HG03095 (cell line): Measurements from ENCODE around the gene TSPOAP1.

ENCODE experiments used
- ATAC-seq: cut with Tn5 transposase; IDR thresholded peaks from one replicate; pipeline ENCODE4 v1.9.1; 2021; ENCODE audit warnings: moderate library complexity; ENCODE audit not compliant: unreplicated experiment

Gene TSPOAP1

GRCh38 chr17:58318065-58318481 is 10.5 kb downstream of the TSPOAP1 start:
- ATAC-seq: no peak

GRCh38 chr17:58317421-58318064 is 11.1 kb downstream of the TSPOAP1 start:
- ATAC-seq: no peak

GRCh38 chr17:58316260-58316960 is 12.2 kb downstream of the TSPOAP1 start:
- ATAC-seq: no peak

GRCh38 chr17:58315750-58316149 is 12.8 kb downstream of the TSPOAP1 start:
- no peak for ATAC-seq

- no peak for ATAC-seq
These were observed 13.3 kb downstream of the TSPOAP1 start for GRCh38 chr17:58315281-58315711.

GRCh38 chr17:58314706-58315015 is 13.9 kb downstream of the TSPOAP1 start:
- no peak for ATAC-seq

- ATAC-seq: no peak
These were observed 14.5 kb downstream of the TSPOAP1 start for GRCh38 chr17:58313815-58314705.

- no peak for ATAC-seq
These were observed 15.8 kb downstream of the TSPOAP1 start for GRCh38 chr17:58312829-58313228.

GRCh38 chr17:58312021-58312630 is 16.5 kb downstream of the TSPOAP1 start:
- ATAC-seq: no peak

GRCh38 chr17:58311429-58311894 is 17.1 kb downstream of the TSPOAP1 start:
- no peak for ATAC-seq

- ATAC-seq: no peak
These were observed 17.8 kb downstream of the TSPOAP1 start for GRCh38 chr17:58310511-58311428.

- ATAC-seq: no peak
These were observed 18.7 kb downstream of the TSPOAP1 start for GRCh38 chr17:58309918-58310259.

GRCh38 chr17:58308985-58309917 is 19.3 kb downstream of the TSPOAP1 start:
- ATAC-seq: no peak

- no peak for ATAC-seq
These were observed 20.2 kb downstream of the TSPOAP1 start for GRCh38 chr17:58308173-58308984.

GRCh38 chr17:58307468-58308172 is 21.0 kb downstream of the TSPOAP1 start:
- ATAC-seq: no peak

GRCh38 chr17:58306131-58306951 is 22.3 kb downstream of the TSPOAP1 start:
- ATAC-seq: no peak

- no peak for ATAC-seq
These were observed 23.0 kb downstream of the TSPOAP1 start for GRCh38 chr17:58305626-58306025.
